IgD-negative memory B cell (primary cell): ENCODE data around the gene POLN. TPM values are rescaled to one million over a fixed set of nuclear protein-coding genes. Genes with fewer than 3 reads are reported as not detected.

Experiments used
- H3K27ac Mint-ChIP-seq, 3 donors: one replicate each; pipeline ENCODE4 v1.8.0; 2020 to 2022; ENCODE audit warnings: mild to moderate bottlenecking in 3 of 3, mixed read lengths in 3 of 3, moderate library complexity in 1 of 3
- H3K27me3 Mint-ChIP-seq: one replicate; pipeline ENCODE4 v1.8.0; 2021; ENCODE audit warnings: mixed read lengths
- H3K36me3 Mint-ChIP-seq: one replicate; pipeline ENCODE4 v1.8.0; 2020; ENCODE audit warnings: mild to moderate bottlenecking, mixed read lengths
- H3K4me1 Mint-ChIP-seq, 3 donors: one replicate each; pipeline ENCODE4 v1.8.0; 2020 to 2022; ENCODE audit warnings: mixed read lengths in 3 of 3, mild to moderate bottlenecking in 1 of 3
- H3K4me3 Mint-ChIP-seq, 4 donors: one replicate each; pipeline ENCODE4 v1.8.0; 2020 to 2022; ENCODE audit warnings: mild to moderate bottlenecking in 4 of 4, mixed read lengths in 4 of 4, moderate library complexity in 3 of 4
- H3K9me3 Mint-ChIP-seq, 3 donors: one replicate each; pipeline ENCODE4 v1.8.0; 2020 to 2021; ENCODE audit warnings: mixed read lengths in 3 of 3, mild to moderate bottlenecking in 1 of 3
- polyA plus RNA-seq: library from polyadenylated mRNA; unstranded; fragments of 300-500 nt; fragmentation: Illumina TruSeq; gene quantifications from one replicate; pipeline ENCODE4 v1.2.3, GENCODE V29; 2021

Gene POLN
- polyA plus RNA-seq, 1 donor from 2014 or later: 0.09 TPM

DNA sequence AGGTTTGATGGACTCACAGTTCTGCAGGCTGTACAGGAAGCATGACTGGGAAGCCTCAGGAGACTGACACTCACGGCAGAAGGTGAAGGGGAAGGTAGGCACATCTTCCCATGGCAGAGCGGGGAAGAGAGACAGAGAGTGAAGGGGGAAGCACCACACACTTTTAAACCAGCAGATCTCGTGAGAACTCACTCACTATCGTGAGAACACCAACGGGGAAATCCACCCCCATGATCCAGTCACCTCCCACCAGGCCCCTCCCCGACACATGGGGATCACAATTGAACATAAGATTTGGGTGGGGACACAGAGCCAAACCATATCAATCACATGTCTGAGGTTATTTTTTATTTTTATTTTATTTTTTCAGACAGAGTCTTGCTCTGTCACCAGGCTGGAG, 187.7 kb downstream of the POLN start:
- Mint-ChIP-seq H3K27ac (no peak overlapping the region), H3K4me1 (peaks cover 0 to 12% (median 2%) of the 10 kb centered on the region in 3 donors), H3K27me3 (peaks cover 36% of the 10 kb centered on the region), H3K36me3 (no peaks in the 10 kb centered on the region), H3K9me3 (no peaks in the 10 kb centered on the region), H3K4me3 (no peak overlapping the region)

DNA sequence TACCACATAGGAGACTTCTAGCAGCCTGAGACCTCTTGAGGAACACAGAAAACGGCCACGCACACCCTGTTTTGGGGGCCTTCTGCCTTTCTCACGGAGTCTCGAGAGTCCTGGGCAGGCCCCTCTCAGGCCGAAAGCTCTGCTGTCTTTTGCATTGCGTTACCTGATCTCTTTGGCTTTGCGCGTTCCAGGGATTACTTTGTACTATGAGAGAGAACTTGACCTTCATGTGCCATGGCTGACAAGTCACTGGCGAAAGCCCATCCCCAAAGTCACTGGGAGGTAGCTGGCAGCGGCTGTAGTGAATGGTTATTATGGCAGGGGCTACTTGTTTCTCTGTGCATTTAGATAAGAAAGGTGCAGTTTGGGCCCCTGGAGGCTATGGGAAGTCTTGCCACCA, 190.8 kb downstream of the POLN start:
- H3K4me1 Mint-ChIP-seq: peaks cover 0 to 5% (median 0%) of the 10 kb centered on the region in 3 donors
- no peaks in the 10 kb centered on the region for H3K36me3 Mint-ChIP-seq
- peak overlapping the region in 1 of 4 donors; percentile 67 for H3K4me3 Mint-ChIP-seq
- no peak overlapping the region for H3K27ac Mint-ChIP-seq
- H3K9me3 Mint-ChIP-seq: no peaks in the 10 kb centered on the region
- H3K27me3 Mint-ChIP-seq: peaks cover 29% of the 10 kb centered on the region

- Mint-ChIP-seq H3K9me3 (no peaks in the 10 kb centered on the region), H3K27me3 (peaks cover 27% of the 10 kb centered on the region), H3K4me3 (no peak overlapping the region), H3K27ac (no peak overlapping the region), H3K36me3 (no peaks in the 10 kb centered on the region), H3K4me1 (no peaks in the 10 kb centered on the region)
These were observed 192.1 kb downstream of the POLN start for GRCh38 chr4:2049811-2050210.

DNA sequence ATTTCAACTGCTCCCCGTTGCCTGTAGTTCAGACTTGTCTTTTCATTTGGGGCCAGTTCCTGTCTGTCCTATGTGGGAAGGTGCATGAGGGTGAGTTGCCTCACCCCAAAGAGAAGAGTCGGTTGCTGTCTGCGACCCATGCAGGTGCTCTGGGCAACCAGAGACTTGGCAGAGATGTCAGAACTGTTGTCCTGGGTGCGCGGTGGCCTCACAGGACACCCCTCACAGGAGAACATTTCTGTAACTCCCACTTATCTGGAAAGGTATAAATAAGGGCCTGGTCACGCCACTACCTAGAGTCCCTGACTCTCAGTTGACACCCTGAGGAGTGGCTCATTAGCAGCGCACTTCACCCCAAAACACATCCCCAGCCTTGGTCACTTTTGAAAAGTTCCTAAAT, 192.5 kb downstream of the POLN start:
- Mint-ChIP-seq H3K4me3 (no peak overlapping the region), H3K36me3 (no peaks in the 10 kb centered on the region), H3K9me3 (no peaks in the 10 kb centered on the region), H3K27ac (no peak overlapping the region), H3K27me3 (peaks cover 27% of the 10 kb centered on the region), H3K4me1 (no peaks in the 10 kb centered on the region)

- Mint-ChIP-seq H3K36me3 (no peaks in the 10 kb centered on the region), H3K27me3 (peaks cover 23% of the 10 kb centered on the region), H3K4me3 (no peak overlapping the region), H3K27ac (peak overlapping the region in 1 of 3 donors; percentile 26), H3K4me1 (no peaks in the 10 kb centered on the region), H3K9me3 (no peaks in the 10 kb centered on the region)
These were observed 193.1 kb downstream of the POLN start for GRCh38 chr4:2048831-2049230.

DNA sequence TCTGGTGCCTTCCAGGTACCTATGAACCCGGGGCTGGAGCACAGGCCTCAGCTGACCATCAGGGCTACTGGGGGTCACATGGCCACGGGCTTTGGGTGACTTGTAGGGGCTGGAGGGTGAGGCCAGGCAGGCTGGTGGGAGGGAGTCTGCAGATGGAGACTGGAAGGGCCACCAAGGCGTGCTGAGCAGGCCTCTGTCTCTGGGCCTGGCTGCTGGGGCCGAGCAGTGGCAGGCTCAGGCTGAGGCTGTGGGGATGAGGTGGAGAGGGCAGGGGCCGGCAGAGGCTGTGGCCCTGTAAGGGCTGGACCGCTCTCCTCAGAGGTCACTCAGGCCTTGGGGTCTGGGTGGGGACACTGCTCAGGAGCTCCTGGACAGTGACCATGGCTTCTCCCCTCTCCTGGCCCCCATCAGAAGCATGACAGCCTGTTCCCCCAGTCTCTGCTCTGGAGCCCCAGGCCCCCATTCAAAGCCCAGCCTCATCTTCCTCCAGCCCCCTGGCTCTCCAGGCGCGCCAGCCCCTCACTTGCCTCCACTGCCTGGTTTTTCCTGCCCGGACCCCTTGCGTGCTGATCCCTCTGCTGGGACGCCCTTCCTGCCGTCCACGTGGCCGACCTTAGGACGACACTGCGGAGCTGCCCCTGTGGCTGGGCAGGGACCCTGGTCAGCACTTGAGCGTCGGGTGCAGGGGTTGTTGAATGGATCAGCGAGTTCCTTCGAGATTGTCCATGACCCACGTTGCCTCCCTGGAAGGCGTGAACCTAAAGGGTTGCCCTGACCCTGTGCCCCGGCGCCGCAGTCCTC, 193.9 kb downstream of the POLN start:
- Mint-ChIP-seq H3K4me3 (no peak overlapping the region), H3K27me3 (peaks cover 23% of the 10 kb centered on the region), H3K27ac (no peak overlapping the region), H3K4me1 (no peaks in the 10 kb centered on the region), H3K9me3 (no peaks in the 10 kb centered on the region), H3K36me3 (no peaks in the 10 kb centered on the region)

- Mint-ChIP-seq H3K36me3 (no peaks in the 10 kb centered on the region), H3K4me1 (no peaks in the 10 kb centered on the region), H3K27ac (no peak overlapping the region), H3K9me3 (no peaks in the 10 kb centered on the region), H3K4me3 (no peak overlapping the region), H3K27me3 (peaks cover 20% of the 10 kb centered on the region)
These were observed 194.8 kb downstream of the POLN start for GRCh38 chr4:2047031-2047660.

- H3K9me3 Mint-ChIP-seq: no peaks in the 10 kb centered on the region
- no peak overlapping the region for H3K4me3 Mint-ChIP-seq
- H3K27ac Mint-ChIP-seq: no peak overlapping the region
- H3K36me3 Mint-ChIP-seq: no peaks in the 10 kb centered on the region
- H3K4me1 Mint-ChIP-seq: peaks cover 0 to 2% (median 0%) of the 10 kb centered on the region in 3 donors
- peaks cover 17% of the 10 kb centered on the region for H3K27me3 Mint-ChIP-seq
These were observed 195.6 kb downstream of the POLN start for GRCh38 chr4:2046031-2046961.

- H3K36me3 Mint-ChIP-seq: no peaks in the 10 kb centered on the region
- H3K9me3 Mint-ChIP-seq: no peaks in the 10 kb centered on the region
- H3K27me3 Mint-ChIP-seq: peaks cover 14% of the 10 kb centered on the region
- no peak overlapping the region for H3K4me3 Mint-ChIP-seq
- no peak overlapping the region for H3K27ac Mint-ChIP-seq
- peaks cover 0 to 2% (median 0%) of the 10 kb centered on the region in 3 donors for H3K4me1 Mint-ChIP-seq
These were observed 196.4 kb downstream of the POLN start for GRCh38 chr4:2045518-2045951.

GRCh38 chr4:2044542-2045517, 197.1 kb downstream of the POLN start:
- H3K36me3 Mint-ChIP-seq: no peaks in the 10 kb centered on the region
- peaks cover 0 to 2% (median 0%) of the 10 kb centered on the region in 3 donors for H3K4me1 Mint-ChIP-seq
- H3K9me3 Mint-ChIP-seq: no peaks in the 10 kb centered on the region
- H3K27me3 Mint-ChIP-seq: peaks cover 18% of the 10 kb centered on the region
- H3K4me3 Mint-ChIP-seq: peak overlapping the region in 1 of 4 donors; percentile 57
- H3K27ac Mint-ChIP-seq: no peak overlapping the region

DNA sequence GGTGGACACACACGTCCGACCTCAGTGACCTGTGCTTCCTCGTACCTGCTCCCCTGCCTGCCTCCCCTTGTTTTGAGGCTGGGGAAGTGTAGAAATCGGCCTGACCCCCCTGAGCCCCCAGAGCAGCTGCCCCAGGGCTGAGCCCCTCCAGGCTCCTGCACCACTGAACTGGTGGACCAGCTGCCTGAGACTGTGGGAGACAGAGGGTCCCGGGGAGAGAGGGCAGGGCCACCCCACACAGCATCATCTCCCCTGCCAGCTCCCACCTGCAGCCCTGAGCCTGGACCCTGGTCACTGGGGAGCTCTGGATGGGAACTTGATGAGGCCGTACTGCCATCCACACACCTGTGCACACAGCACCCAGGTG, 197.8 kb downstream of the POLN start:
- Mint-ChIP-seq H3K27ac (peak overlapping the region in 1 of 3 donors; percentile 58), H3K4me1 (peaks cover 0 to 2% (median 0%) of the 10 kb centered on the region in 3 donors), H3K9me3 (no peaks in the 10 kb centered on the region)

GRCh38 chr4:2043396-2044118, 198.4 kb downstream of the POLN start:
- peak overlapping the region in 1 of 3 donors; percentile 58 for H3K27ac Mint-ChIP-seq
- peak overlapping the region; percentile 23 to 76 (median 46) for H3K4me3 Mint-ChIP-seq
- H3K4me1 Mint-ChIP-seq: peaks cover 0 to 2% (median 0%) of the 10 kb centered on the region in 3 donors
- H3K27me3 Mint-ChIP-seq: peaks cover 22% of the 10 kb centered on the region
- no peaks in the 10 kb centered on the region for H3K36me3 Mint-ChIP-seq
- no peaks in the 10 kb centered on the region for H3K9me3 Mint-ChIP-seq

More for the DNA sequence above, 197.8 kb downstream of the POLN start:
- Mint-ChIP-seq H3K4me3 (peak overlapping the region in 1 of 4 donors; percentile 57), H3K36me3 (no peaks in the 10 kb centered on the region), H3K27me3 (peaks cover 19% of the 10 kb centered on the region)

GRCh38 chr4:2042947-2043395, 198.9 kb downstream of the POLN start:
- H3K4me3 Mint-ChIP-seq: peak overlapping the region; percentile 57 to 89 (median 75)
- peaks cover 19% of the 10 kb centered on the region for H3K27me3 Mint-ChIP-seq
- peaks cover 0 to 2% (median 0%) of the 10 kb centered on the region in 3 donors for H3K4me1 Mint-ChIP-seq
- H3K36me3 Mint-ChIP-seq: no peaks in the 10 kb centered on the region
- no peaks in the 10 kb centered on the region for H3K9me3 Mint-ChIP-seq
- H3K27ac Mint-ChIP-seq: no peak overlapping the region
